ENCODE data around the gene SYF2.
A peak's percentile ranks its signal among the peaks of the same experiment; 100 is the strongest.
"Not testable (repeated sequence)": the region's sequence is repeated elsewhere in the genome, so short reads cannot be mapped to it uniquely, and the experiment has no call there.

SYF2 gene

GRCh38 chr1:25232027-25232865 lies at the start of gene SYF2:
TSS of gene SYF2 (minus strand) at chr1:25232502. CDS start at chr1:25232467, 35 bp downstream.
- Histone ChIP-seq H3K27me3 (replicated peaks) (no peaks in the 10 kb centered on the region), H3K36me3 (replicated peaks) (peaks cover 26% of the 10 kb centered on the region), H3K4me3 (ENCODE audit: low read depth, low read length) (peak within 1 kb of the TSS; percentile 99), H3K27ac (peak within 1 kb of the TSS; percentile 86)
- DNase-seq = peak; percentile 94
- no peak for TF ChIP-seq CTCF (IDR thresholded peaks at IDR 0.05; ENCODE audit: low read depth, low read length, missing control alignments)
- in situ Hi-C loops (cut with HindIII; ENCODE audit: low pct_ligation_motif_present, low sequenced_read_pairs) = no loop called here

GRCh38 chr1:25279693-25280111 lies 47.4 kb upstream of the SYF2 start:
- H3K4me3 ChIP-seq (ENCODE audit: low read depth, low read length); H3K27me3 ChIP-seq (replicated peaks); DNase-seq; H3K36me3 ChIP-seq (replicated peaks); in situ Hi-C loops (cut with HindIII; ENCODE audit: low pct_ligation_motif_present, low sequenced_read_pairs); H3K27ac ChIP-seq: not testable (repeated sequence)

- H3K27me3 ChIP-seq (replicated peaks); H3K27ac ChIP-seq; DNase-seq; H3K4me3 ChIP-seq (ENCODE audit: low read depth, low read length); in situ Hi-C loops (cut with HindIII; ENCODE audit: low pct_ligation_motif_present, low sequenced_read_pairs); H3K36me3 ChIP-seq (replicated peaks): not testable (repeated sequence)
These were observed 46.5 kb upstream of the SYF2 start for GRCh38 chr1:25278790-25279189.

- H3K4me3 ChIP-seq (ENCODE audit: low read depth, low read length); H3K36me3 ChIP-seq (replicated peaks); in situ Hi-C loops (cut with HindIII; ENCODE audit: low pct_ligation_motif_present, low sequenced_read_pairs); DNase-seq; H3K27ac ChIP-seq; H3K27me3 ChIP-seq (replicated peaks): not testable (repeated sequence)
These were observed 46.1 kb upstream of the SYF2 start for GRCh38 chr1:25278358-25278757.

- H3K27ac ChIP-seq; DNase-seq; in situ Hi-C loops (cut with HindIII; ENCODE audit: low pct_ligation_motif_present, low sequenced_read_pairs); H3K4me3 ChIP-seq (ENCODE audit: low read depth, low read length); H3K36me3 ChIP-seq (replicated peaks); H3K27me3 ChIP-seq (replicated peaks): not testable (repeated sequence)
These were observed 45.0 kb upstream of the SYF2 start for GRCh38 chr1:25277295-25277694.

- H3K36me3 ChIP-seq (replicated peaks); H3K27ac ChIP-seq; in situ Hi-C loops (cut with HindIII; ENCODE audit: low pct_ligation_motif_present, low sequenced_read_pairs); DNase-seq; H3K4me3 ChIP-seq (ENCODE audit: low read depth, low read length); H3K27me3 ChIP-seq (replicated peaks): not testable (repeated sequence)
These were observed 43.3 kb upstream of the SYF2 start for GRCh38 chr1:25275648-25276047.

- H3K4me3 ChIP-seq (ENCODE audit: low read depth, low read length); H3K27me3 ChIP-seq (replicated peaks): not testable (repeated sequence)
These were observed 39.9 kb upstream of the SYF2 start, which contains the start of gene RHD for GRCh38 chr1:25272238-25272637. TSS of gene RHD (plus strand) at chr1:25272509. CDS start at chr1:25272548, 39 bp downstream.

GRCh38 chr1:25268143-25268760 lies 36.0 kb upstream of the SYF2 start:
- H3K36me3 ChIP-seq (replicated peaks); H3K27ac ChIP-seq; in situ Hi-C loops (cut with HindIII; ENCODE audit: low pct_ligation_motif_present, low sequenced_read_pairs); DNase-seq; H3K27me3 ChIP-seq (replicated peaks): not testable (repeated sequence)
- peak overlapping the region; percentile 39 for H3K4me3 ChIP-seq (ENCODE audit: low read depth, low read length)

More at GRCh38 chr1:25272238-25272637, 39.9 kb upstream of the SYF2 start, which contains the start of gene RHD:
- H3K36me3 ChIP-seq (replicated peaks); in situ Hi-C loops (cut with HindIII; ENCODE audit: low pct_ligation_motif_present, low sequenced_read_pairs); DNase-seq; H3K27ac ChIP-seq: not testable (repeated sequence)

- H3K27ac ChIP-seq = peak overlapping the region; percentile 54
- H3K27me3 ChIP-seq (replicated peaks); in situ Hi-C loops (cut with HindIII; ENCODE audit: low pct_ligation_motif_present, low sequenced_read_pairs); H3K36me3 ChIP-seq (replicated peaks): not testable (repeated sequence)
- DNase-seq = peak; percentile 87
- peak overlapping the region; percentile 64 for H3K4me3 ChIP-seq (ENCODE audit: low read depth, low read length)
These were observed 35.2 kb upstream of the SYF2 start for GRCh38 chr1:25267288-25268142.
